ENCODE measurements around the gene CCP110.

DNA sequence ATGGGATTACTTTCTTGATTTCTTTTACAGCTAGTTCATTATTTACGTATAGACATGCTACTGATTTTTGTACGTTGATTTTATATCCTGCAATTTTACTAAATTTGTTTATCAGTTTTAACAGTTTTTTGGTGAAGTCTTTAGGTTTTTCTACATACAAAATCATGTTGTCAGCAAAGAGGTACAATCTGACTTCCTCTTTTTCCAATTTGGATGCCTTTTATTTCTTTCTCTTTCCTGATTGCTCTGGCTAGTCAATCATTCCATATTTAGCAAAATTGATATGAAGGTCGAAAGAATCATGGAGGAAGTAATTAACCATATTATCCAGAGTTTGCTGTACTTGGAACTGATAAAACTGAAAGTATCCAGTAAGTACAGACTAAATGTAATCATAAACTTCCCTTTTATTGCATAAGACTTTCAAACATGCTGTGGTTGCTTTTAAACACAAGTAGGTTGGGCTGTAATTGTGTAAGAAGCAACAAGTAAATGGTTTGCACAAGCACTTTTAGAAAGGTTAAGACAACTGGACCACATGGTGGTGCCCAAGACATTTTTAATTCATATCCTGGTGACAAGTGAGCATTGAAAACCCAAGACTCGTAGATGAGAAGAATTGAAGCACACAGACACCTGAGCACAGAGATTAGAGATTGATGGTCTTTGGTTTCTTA lies 10.2 kb upstream of the CCP110 start:
- TF ChIP-seq, protein P1, sequence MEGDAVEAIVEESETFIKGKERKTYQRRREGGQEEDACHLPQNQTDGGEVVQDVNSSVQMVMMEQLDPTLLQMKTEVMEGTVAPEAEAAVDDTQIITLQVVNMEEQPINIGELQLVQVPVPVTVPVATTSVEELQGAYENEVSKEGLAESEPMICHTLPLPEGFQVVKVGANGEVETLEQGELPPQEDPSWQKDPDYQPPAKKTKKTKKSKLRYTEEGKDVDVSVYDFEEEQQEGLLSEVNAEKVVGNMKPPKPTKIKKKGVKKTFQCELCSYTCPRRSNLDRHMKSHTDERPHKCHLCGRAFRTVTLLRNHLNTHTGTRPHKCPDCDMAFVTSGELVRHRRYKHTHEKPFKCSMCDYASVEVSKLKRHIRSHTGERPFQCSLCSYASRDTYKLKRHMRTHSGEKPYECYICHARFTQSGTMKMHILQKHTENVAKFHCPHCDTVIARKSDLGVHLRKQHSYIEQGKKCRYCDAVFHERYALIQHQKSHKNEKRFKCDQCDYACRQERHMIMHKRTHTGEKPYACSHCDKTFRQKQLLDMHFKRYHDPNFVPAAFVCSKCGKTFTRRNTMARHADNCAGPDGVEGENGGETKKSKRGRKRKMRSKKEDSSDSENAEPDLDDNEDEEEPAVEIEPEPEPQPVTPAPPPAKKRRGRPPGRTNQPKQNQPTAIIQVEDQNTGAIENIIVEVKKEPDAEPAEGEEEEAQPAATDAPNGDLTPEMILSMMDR (IDR thresholded peaks at IDR 0.05) = no peak
- no peak for TF ChIP-seq ZFX (IDR thresholded peaks at IDR 0.05; ENCODE audit: borderline replicate concordance)
